DOHH2 (cell line): ENCODE measurements around the gene FOXJ2.

Experiments
- H3F3A ChIP-seq: fragments of 200-600 bp; sonication (generic), shearing (Covaris generic); 2 replicates; pipeline ENCODE4 v1.6.0; 2016; ENCODE audit warnings: antibody characterized with exemption, mild to moderate bottlenecking; ENCODE audit not compliant: control insufficient read depth, insufficient read depth
- H3K27ac ChIP-seq: fragments of 200-600 bp; sonication (generic); 2 replicates; pipeline ENCODE4 v1.5.1; 2014; ENCODE audit warnings: low read depth, mild to moderate bottlenecking, low read length, moderate library complexity
- H3K27me3 ChIP-seq: fragments of 200-600 bp; sonication (generic); 2 replicates; pipeline ENCODE4 v1.6.1; 2014; ENCODE audit warnings: mild to moderate bottlenecking, low read length, mixed read lengths; ENCODE audit not compliant: control insufficient read depth
- H3K36me3 ChIP-seq: fragments of 200-600 bp; sonication (generic); 2 replicates; pipeline ENCODE4 v1.6.1; 2014; ENCODE audit warnings: mild to moderate bottlenecking, low read length, moderate library complexity, mixed read lengths; ENCODE audit not compliant: control insufficient read depth
- H3K4me1 ChIP-seq: fragments of 200-600 bp; sonication (generic); 2 replicates; pipeline ENCODE4 v1.6.1; 2014; ENCODE audit warnings: mild to moderate bottlenecking, low read length, mixed read lengths; ENCODE audit not compliant: control insufficient read depth
- H3K4me2 ChIP-seq: fragments of 200-600 bp; sonication (generic); 2 replicates; pipeline ENCODE4 v1.6.0; 2014; ENCODE audit warnings: mild to moderate bottlenecking, low read length, moderate library complexity
- H3K4me3 ChIP-seq: fragments of 200-600 bp; sonication (generic); 2 replicates; pipeline ENCODE4 v1.5.1; 2014; ENCODE audit warnings: mild to moderate bottlenecking, low read length, mixed read lengths
- H3K79me2 ChIP-seq: fragments of 200-600 bp; sonication (generic); 2 replicates; pipeline ENCODE4 v1.6.1; 2014; ENCODE audit warnings: mild to moderate bottlenecking, low read length, mixed read lengths; ENCODE audit not compliant: control insufficient read depth
- H3K9me2 ChIP-seq: fragments of 200-600 bp; sonication (generic); replicated peaks from 2 replicates; pipeline ENCODE4 v1.6.1; 2014; ENCODE audit warnings: mild to moderate bottlenecking, low read length, mixed read lengths; ENCODE audit not compliant: control insufficient read depth
- H3K9me3 ChIP-seq: fragments of 200-600 bp; sonication (generic); 2 replicates; pipeline ENCODE4 v1.6.1; 2014; ENCODE audit warnings: antibody characterized with exemption, low read length, mixed read lengths; ENCODE audit not compliant: control insufficient read depth, insufficient read depth
- H4K20me1 ChIP-seq: fragments of 200-600 bp; sonication (generic); 2 replicates; pipeline ENCODE4 v1.6.0; 2014; ENCODE audit warnings: low read depth, mild to moderate bottlenecking, antibody characterized with exemption, low read length, moderate library complexity; ENCODE audit not compliant: control insufficient read depth, insufficient read depth
- CTCF ChIP-seq: fragments of 200-600 bp; sonication (generic); IDR thresholded peaks from one replicate; pipeline ENCODE4 v1.5.1; 2014; ENCODE audit warnings: antibody characterized with exemption, mild to moderate bottlenecking, low read depth, low read length; ENCODE audit not compliant: poor library complexity, severe bottlenecking
- EZH2phosphoT487 ChIP-seq: fragments of 200-600 bp; sonication (generic); IDR thresholded peaks from 2 replicates; pipeline ENCODE4 v1.6.1; 2017; ENCODE audit warnings: borderline replicate concordance, mild to moderate bottlenecking, antibody characterized with exemption, low read length, moderate library complexity, mixed read lengths

Gene FOXJ2

GRCh38 chr12:8036346-8036745 lies 3.8 kb downstream of the FOXJ2 start:
- Histone ChIP-seq H3K27ac (no peak overlapping the region), H3K9me3 (no peaks in the 10 kb centered on the region), H3K27me3 (no peaks in the 10 kb centered on the region), H3F3A (peaks cover 8% of the 10 kb centered on the region; the same call in 1 of the 2 replicates), H3K4me1 (peaks cover 62% of the 10 kb centered on the region), H3K9me2 (no peaks in the 10 kb centered on the region), H4K20me1 (no peaks in the 10 kb centered on the region), H3K36me3 (no peaks in the 10 kb centered on the region), H3K4me3 (no peak overlapping the region), H3K79me2 (peaks cover 8% of the 10 kb centered on the region; the same call in 1 of the 2 replicates), H3K4me2 (no peak overlapping the region)
- TF ChIP-seq EZH2phosphoT487 (no peak), CTCF (no peak)

DNA sequence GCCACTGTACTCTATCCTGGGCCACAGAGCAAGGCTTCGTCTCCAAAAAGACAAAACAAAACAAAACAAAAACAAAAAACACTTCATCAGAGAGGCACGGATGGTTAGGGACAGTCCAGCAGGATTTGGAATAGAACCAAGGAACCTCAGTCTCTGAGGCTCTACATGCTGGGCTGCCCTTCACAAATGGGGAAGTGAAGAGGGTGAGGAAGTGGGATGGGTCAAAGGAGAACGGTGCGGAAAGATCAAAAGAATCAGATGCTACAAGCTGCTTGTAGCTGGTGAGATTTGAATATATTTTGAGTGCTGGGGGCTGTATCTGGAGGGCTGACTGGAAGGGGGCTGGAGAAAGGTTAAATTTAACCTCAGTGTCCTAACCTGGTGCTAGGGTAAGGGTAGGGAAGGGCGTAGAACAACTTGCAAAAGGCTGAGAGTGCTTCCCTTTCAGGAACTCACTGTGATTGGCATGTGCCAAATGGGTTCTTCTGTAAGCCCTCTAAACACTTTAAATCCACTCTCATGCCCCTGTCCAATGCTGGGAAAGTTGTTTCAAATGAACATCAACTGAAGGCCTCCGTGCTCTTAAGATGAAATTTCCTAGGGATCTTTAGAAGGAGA lies 4.6 kb downstream of the FOXJ2 start:
- peaks cover 8% of the 10 kb centered on the region; the same call in 1 of the 2 replicates for H3K79me2 ChIP-seq
- H3K27ac ChIP-seq, result no peak overlapping the region
- H4K20me1 ChIP-seq, result no peaks in the 10 kb centered on the region
- H3K9me2 ChIP-seq, result no peaks in the 10 kb centered on the region
- TF ChIP-seq EZH2phosphoT487 (no peak), CTCF (no peak)
- H3K36me3 ChIP-seq, result no peaks in the 10 kb centered on the region
- peaks cover 8% of the 10 kb centered on the region; the same call in 1 of the 2 replicates for H3F3A ChIP-seq
- peaks cover 60% of the 10 kb centered on the region for H3K4me1 ChIP-seq
- peak overlapping the region; percentile 15; the same call in 1 of the 2 replicates for H3K4me3 ChIP-seq
- H3K4me2 ChIP-seq, result peak overlapping the region; percentile 50
- no peaks in the 10 kb centered on the region for H3K27me3 ChIP-seq
- no peaks in the 10 kb centered on the region for H3K9me3 ChIP-seq

DNA sequence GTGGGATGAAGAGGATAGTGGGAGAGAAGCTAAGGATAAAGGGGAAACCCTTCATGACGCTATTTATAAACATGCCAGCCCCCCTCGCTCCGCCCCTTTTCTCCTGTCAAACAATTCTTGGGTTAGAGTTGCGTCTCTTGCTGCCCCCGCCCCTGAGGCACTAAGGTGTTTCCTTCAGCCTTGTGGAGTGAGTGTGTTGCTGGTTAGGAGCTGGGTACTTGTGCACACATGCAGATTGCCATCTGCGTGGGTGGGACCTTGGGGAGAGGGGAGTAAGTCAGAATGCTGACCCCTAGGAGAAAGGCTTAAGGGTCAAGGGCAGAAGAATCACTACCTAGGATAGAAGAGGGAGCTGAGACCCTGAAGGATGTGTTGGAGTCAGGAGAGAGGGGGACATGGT lies 5.4 kb downstream of the FOXJ2 start:
- Histone ChIP-seq H3K4me3 (no peak overlapping the region), H3K4me2 (no peak overlapping the region), H3K9me3 (no peaks in the 10 kb centered on the region), H3K27ac (no peak overlapping the region), H4K20me1 (no peaks in the 10 kb centered on the region), H3K4me1 (peaks cover 62% of the 10 kb centered on the region), H3K27me3 (no peaks in the 10 kb centered on the region), H3K9me2 (no peaks in the 10 kb centered on the region), H3F3A (peaks cover 8% of the 10 kb centered on the region; the same call in 1 of the 2 replicates), H3K79me2 (0 out of 2 replicates have a peak, but pooled peaks cover 6% of the 10 kb centered on the region), H3K36me3 (peaks cover 3% of the 10 kb centered on the region; the same call in 1 of the 2 replicates)
- TF ChIP-seq EZH2phosphoT487 (no peak), CTCF (no peak)
